ENCODE data around the gene CALD1.

The CALD1 gene

DNA sequence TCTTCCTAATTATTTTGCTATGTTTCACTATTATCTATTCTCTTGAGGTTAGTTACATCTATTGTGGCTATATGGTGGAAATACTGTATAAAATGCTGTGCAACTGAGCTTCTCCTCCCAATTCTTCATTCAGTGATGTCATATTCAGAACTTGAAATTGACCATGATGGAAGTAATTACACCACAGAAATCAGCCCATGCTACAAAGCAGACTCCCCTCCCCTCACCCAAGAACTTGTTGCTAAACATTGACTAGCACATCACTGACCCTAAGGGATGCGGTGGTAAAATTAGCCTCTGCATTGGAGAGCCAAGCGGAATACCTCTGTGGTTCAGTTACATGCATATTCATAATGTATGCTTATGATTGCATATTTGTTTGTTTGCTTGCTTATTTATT is 8.8 kb downstream of the CALD1 start:
- DNase-seq (ENCODE audit: low read depth) = no peak
- H3K4me1 ChIP-seq (ENCODE audit: control insufficient read depth, insufficient read depth, low read length) = peaks cover 40% of the 10 kb centered on the region
- H3K4me3 ChIP-seq (ENCODE audit: low read length) = no peak overlapping the region
- H3K9ac ChIP-seq (ENCODE audit: low read length) = no peak overlapping the region
- no peaks in the 10 kb centered on the region for H3K27me3 ChIP-seq (replicated peaks; ENCODE audit: control insufficient read depth, insufficient read depth, low read length)
- H3K9me3 ChIP-seq (ENCODE audit: control insufficient read depth, low read length) = no peaks in the 10 kb centered on the region
- peaks cover 21% of the 10 kb centered on the region for H3K36me3 ChIP-seq (ENCODE audit: control insufficient read depth, insufficient read depth, low read length, severe bottlenecking)

DNA sequence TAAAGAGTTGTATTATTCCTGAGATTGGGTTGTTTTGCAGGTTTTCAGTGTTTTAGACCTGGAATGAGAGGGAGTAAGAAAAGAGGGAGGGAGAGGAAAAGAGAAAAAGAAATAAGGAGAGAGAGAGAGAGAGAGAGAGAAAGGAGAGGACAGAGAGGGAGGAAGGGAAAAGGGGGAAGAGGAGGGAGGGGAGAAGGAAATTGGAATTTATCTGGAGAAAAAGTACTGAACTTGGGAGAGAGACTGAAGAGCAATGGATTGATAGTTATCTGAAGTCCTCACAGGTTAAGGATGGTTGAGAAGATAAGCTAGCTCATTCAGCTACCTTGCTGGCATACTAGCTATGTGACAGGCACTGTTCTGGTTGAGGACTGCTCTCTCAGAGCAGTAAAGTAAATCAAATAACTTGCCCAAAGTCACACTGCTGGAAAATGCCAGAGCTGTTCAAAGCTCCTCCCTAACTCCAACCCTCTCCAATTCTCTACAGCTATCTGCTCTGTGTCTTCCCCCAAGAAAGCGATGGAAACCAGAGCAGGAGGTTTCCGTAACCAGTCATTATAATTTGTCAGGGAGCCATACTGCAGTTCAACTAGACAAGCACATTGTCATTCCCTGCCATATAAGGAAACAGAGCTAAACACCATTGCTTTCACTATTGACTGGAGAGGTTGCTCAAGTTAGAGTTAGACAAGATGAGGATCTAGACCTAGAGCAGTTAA is 10.7 kb downstream of the CALD1 start:
- Histone ChIP-seq H3K9ac (ENCODE audit: low read length) (peak overlapping the region; percentile 77), H3K9me3 (ENCODE audit: control insufficient read depth, low read length) (no peaks in the 10 kb centered on the region), H3K36me3 (ENCODE audit: control insufficient read depth, insufficient read depth, low read length, severe bottlenecking) (peaks cover 23% of the 10 kb centered on the region), H3K4me1 (ENCODE audit: control insufficient read depth, insufficient read depth, low read length) (peaks cover 40% of the 10 kb centered on the region), H3K4me3 (ENCODE audit: low read length) (peak overlapping the region; percentile 75), H3K27me3 (replicated peaks; ENCODE audit: control insufficient read depth, insufficient read depth, low read length) (no peaks in the 10 kb centered on the region)
- DNase-seq (ENCODE audit: low read depth) = peak; percentile 71

DNA sequence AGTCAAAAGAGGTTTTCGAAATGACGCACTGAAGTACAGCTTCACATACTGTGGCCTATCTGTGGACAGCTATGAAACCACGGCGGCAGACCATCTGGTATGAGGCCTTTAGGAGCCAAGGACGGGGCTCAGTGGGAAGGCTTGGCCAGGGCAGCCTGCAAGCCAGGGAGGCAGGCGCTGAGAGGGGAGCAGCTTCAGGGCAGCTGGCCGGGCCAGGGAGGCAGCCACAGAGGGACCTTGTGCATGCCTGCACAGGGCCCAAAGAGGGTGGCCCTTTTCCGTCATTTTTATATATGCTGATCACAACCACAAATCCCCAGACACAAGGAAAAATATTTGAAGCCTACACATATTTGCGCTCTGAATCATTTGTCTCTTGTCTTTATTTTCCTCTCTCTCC is 13.5 kb downstream of the CALD1 start:
- H3K4me1 ChIP-seq (ENCODE audit: control insufficient read depth, insufficient read depth, low read length) = peaks cover 23% of the 10 kb centered on the region
- no peaks in the 10 kb centered on the region for H3K27me3 ChIP-seq (replicated peaks; ENCODE audit: control insufficient read depth, insufficient read depth, low read length)
- H3K9ac ChIP-seq (ENCODE audit: low read length) = no peak overlapping the region
- H3K9me3 ChIP-seq (ENCODE audit: control insufficient read depth, low read length) = no peaks in the 10 kb centered on the region
- DNase-seq (ENCODE audit: low read depth) = peak; percentile 58
- H3K36me3 ChIP-seq (ENCODE audit: control insufficient read depth, insufficient read depth, low read length, severe bottlenecking) = peaks cover 23% of the 10 kb centered on the region
- H3K4me3 ChIP-seq (ENCODE audit: low read length) = no peak overlapping the region

- peaks cover 17% of the 10 kb centered on the region for H3K4me1 ChIP-seq (ENCODE audit: control insufficient read depth, insufficient read depth, low read length)
- H3K36me3 ChIP-seq (ENCODE audit: control insufficient read depth, insufficient read depth, low read length, severe bottlenecking) = peaks cover 38% of the 10 kb centered on the region
- no peak overlapping the region for H3K9ac ChIP-seq (ENCODE audit: low read length)
- DNase-seq (ENCODE audit: low read depth) = no peak
- no peaks in the 10 kb centered on the region for H3K9me3 ChIP-seq (ENCODE audit: control insufficient read depth, low read length)
- no peak overlapping the region for H3K4me3 ChIP-seq (ENCODE audit: low read length)
- H3K27me3 ChIP-seq (replicated peaks; ENCODE audit: control insufficient read depth, insufficient read depth, low read length) = no peaks in the 10 kb centered on the region
Measured at GRCh38 chr7:134795231-134795630, 15.8 kb downstream of the CALD1 start.

DNA sequence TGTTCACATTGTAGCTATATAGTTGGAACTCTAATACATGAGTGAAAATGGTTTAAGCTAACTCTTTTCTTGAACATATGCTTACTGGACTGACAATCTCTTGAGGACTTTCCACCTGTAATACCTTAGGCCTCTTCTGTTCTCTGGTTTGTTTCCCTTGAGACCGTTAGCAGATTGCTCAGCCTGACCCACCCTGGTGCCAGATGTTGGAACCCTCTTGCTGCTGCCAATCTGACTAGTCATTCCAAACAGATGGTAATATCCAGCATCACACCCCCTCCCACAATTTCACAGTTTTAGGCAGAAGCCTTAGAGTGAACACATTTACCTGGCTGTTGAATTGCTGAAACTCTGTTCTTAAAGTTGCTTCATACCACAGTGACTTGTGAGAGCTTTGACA is 18.7 kb downstream of the CALD1 start:
- Histone ChIP-seq H3K36me3 (ENCODE audit: control insufficient read depth, insufficient read depth, low read length, severe bottlenecking) (peaks cover 34% of the 10 kb centered on the region), H3K27me3 (replicated peaks; ENCODE audit: control insufficient read depth, insufficient read depth, low read length) (no peaks in the 10 kb centered on the region), H3K4me3 (ENCODE audit: low read length) (no peak overlapping the region), H3K4me1 (ENCODE audit: control insufficient read depth, insufficient read depth, low read length) (peaks cover 6% of the 10 kb centered on the region), H3K9ac (ENCODE audit: low read length) (no peak overlapping the region), H3K9me3 (ENCODE audit: control insufficient read depth, low read length) (peaks cover 3% of the 10 kb centered on the region)
- DNase-seq (ENCODE audit: low read depth) = no peak

GRCh38 chr7:134799377-134799776 is 19.9 kb downstream of the CALD1 start:
- H3K27me3 ChIP-seq (replicated peaks; ENCODE audit: control insufficient read depth, insufficient read depth, low read length) = no peaks in the 10 kb centered on the region
- DNase-seq (ENCODE audit: low read depth) = no peak
- peaks cover 28% of the 10 kb centered on the region for H3K36me3 ChIP-seq (ENCODE audit: control insufficient read depth, insufficient read depth, low read length, severe bottlenecking)
- no peak overlapping the region for H3K9ac ChIP-seq (ENCODE audit: low read length)
- H3K4me3 ChIP-seq (ENCODE audit: low read length) = no peak overlapping the region
- H3K4me1 ChIP-seq (ENCODE audit: control insufficient read depth, insufficient read depth, low read length) = peaks cover 11% of the 10 kb centered on the region
- peaks cover 3% of the 10 kb centered on the region for H3K9me3 ChIP-seq (ENCODE audit: control insufficient read depth, low read length)

- Histone ChIP-seq H3K9me3 (ENCODE audit: control insufficient read depth, low read length) (peaks cover 3% of the 10 kb centered on the region), H3K9ac (ENCODE audit: low read length) (no peak overlapping the region), H3K36me3 (ENCODE audit: control insufficient read depth, insufficient read depth, low read length, severe bottlenecking) (peaks cover 26% of the 10 kb centered on the region), H3K27me3 (replicated peaks; ENCODE audit: control insufficient read depth, insufficient read depth, low read length) (no peaks in the 10 kb centered on the region), H3K4me1 (ENCODE audit: control insufficient read depth, insufficient read depth, low read length) (peaks cover 17% of the 10 kb centered on the region), H3K4me3 (ENCODE audit: low read length) (no peak overlapping the region)
- no peak for DNase-seq (ENCODE audit: low read depth)
Measured at GRCh38 chr7:134802762-134803161, 23.3 kb downstream of the CALD1 start.

- H3K36me3 ChIP-seq (ENCODE audit: control insufficient read depth, insufficient read depth, low read length, severe bottlenecking) = peaks cover 14% of the 10 kb centered on the region
- H3K4me1 ChIP-seq (ENCODE audit: control insufficient read depth, insufficient read depth, low read length) = peaks cover 17% of the 10 kb centered on the region
- H3K9me3 ChIP-seq (ENCODE audit: control insufficient read depth, low read length) = peaks cover 3% of the 10 kb centered on the region
- H3K9ac ChIP-seq (ENCODE audit: low read length) = peak overlapping the region; percentile 12
- H3K27me3 ChIP-seq (replicated peaks; ENCODE audit: control insufficient read depth, insufficient read depth, low read length) = no peaks in the 10 kb centered on the region
- DNase-seq (ENCODE audit: low read depth) = peak; percentile 61
- H3K4me3 ChIP-seq (ENCODE audit: low read length) = no peak overlapping the region
Measured at GRCh38 chr7:134804351-134804750, 24.9 kb downstream of the CALD1 start.

GRCh38 chr7:134804854-134805253 is 25.4 kb downstream of the CALD1 start:
- Histone ChIP-seq H3K9ac (ENCODE audit: low read length) (peak overlapping the region; percentile 12), H3K4me1 (ENCODE audit: control insufficient read depth, insufficient read depth, low read length) (peaks cover 17% of the 10 kb centered on the region), H3K27me3 (replicated peaks; ENCODE audit: control insufficient read depth, insufficient read depth, low read length) (no peaks in the 10 kb centered on the region), H3K9me3 (ENCODE audit: control insufficient read depth, low read length) (peaks cover 3% of the 10 kb centered on the region), H3K4me3 (ENCODE audit: low read length) (no peak overlapping the region), H3K36me3 (ENCODE audit: control insufficient read depth, insufficient read depth, low read length, severe bottlenecking) (peaks cover 11% of the 10 kb centered on the region)
- DNase-seq (ENCODE audit: low read depth) = no peak

GRCh38 chr7:134806197-134806596 is 26.8 kb downstream of the CALD1 start:
- no peak overlapping the region for H3K4me3 ChIP-seq (ENCODE audit: low read length)
- DNase-seq (ENCODE audit: low read depth) = no peak
- H3K27me3 ChIP-seq (replicated peaks; ENCODE audit: control insufficient read depth, insufficient read depth, low read length) = no peaks in the 10 kb centered on the region
- peaks cover 3% of the 10 kb centered on the region for H3K9me3 ChIP-seq (ENCODE audit: control insufficient read depth, low read length)
- H3K36me3 ChIP-seq (ENCODE audit: control insufficient read depth, insufficient read depth, low read length, severe bottlenecking) = peaks cover 11% of the 10 kb centered on the region
- H3K4me1 ChIP-seq (ENCODE audit: control insufficient read depth, insufficient read depth, low read length) = peaks cover 30% of the 10 kb centered on the region
- no peak overlapping the region for H3K9ac ChIP-seq (ENCODE audit: low read length)

GRCh38 chr7:134809616-134810015 is 30.2 kb downstream of the CALD1 start:
- DNase-seq (ENCODE audit: low read depth) = no peak
- no peaks in the 10 kb centered on the region for H3K27me3 ChIP-seq (replicated peaks; ENCODE audit: control insufficient read depth, insufficient read depth, low read length)
- H3K9me3 ChIP-seq (ENCODE audit: control insufficient read depth, low read length) = no peaks in the 10 kb centered on the region
- peaks cover 54% of the 10 kb centered on the region for H3K4me1 ChIP-seq (ENCODE audit: control insufficient read depth, insufficient read depth, low read length)
- no peak overlapping the region for H3K4me3 ChIP-seq (ENCODE audit: low read length)
- H3K9ac ChIP-seq (ENCODE audit: low read length) = no peak overlapping the region
- peaks cover 8% of the 10 kb centered on the region for H3K36me3 ChIP-seq (ENCODE audit: control insufficient read depth, insufficient read depth, low read length, severe bottlenecking)

- Histone ChIP-seq H3K4me3 (ENCODE audit: low read length) (peak overlapping the region; percentile 37), H3K27me3 (replicated peaks; ENCODE audit: control insufficient read depth, insufficient read depth, low read length) (no peaks in the 10 kb centered on the region), H3K4me1 (ENCODE audit: control insufficient read depth, insufficient read depth, low read length) (peaks cover 58% of the 10 kb centered on the region), H3K9ac (ENCODE audit: low read length) (peak overlapping the region; percentile 63), H3K9me3 (ENCODE audit: control insufficient read depth, low read length) (no peaks in the 10 kb centered on the region), H3K36me3 (ENCODE audit: control insufficient read depth, insufficient read depth, low read length, severe bottlenecking) (peaks cover 7% of the 10 kb centered on the region)
- peak; percentile 51 for DNase-seq (ENCODE audit: low read depth)
Measured at GRCh38 chr7:134811765-134812164, 32.3 kb downstream of the CALD1 start.
